Colonic mucosa (tissue), 4 donors: Measurements from ENCODE around the gene FLG. TPM values are rescaled to one million over a fixed set of nuclear protein-coding genes. Genes with fewer than 3 reads are reported as not detected.
"Not testable (repeated sequence)": the region's sequence is repeated elsewhere in the genome, so short reads cannot be mapped to it uniquely, and the experiment has no call there.

Experiments used
- DNase-seq: peaks from one replicate; pipeline ENCODE4 v3.0.0-alpha.2; 2020
- H3K27ac ChIP-seq: fragments of 200-600 bp; one replicate; pipeline ENCODE4 v1.8.0; 2021
- H3K27me3 ChIP-seq: fragments of 200-600 bp; one replicate; pipeline ENCODE4 v1.8.0; 2021
- H3K36me3 ChIP-seq: fragments of 200-600 bp; one replicate; pipeline ENCODE4 v1.8.0; 2021
- H3K4me1 ChIP-seq: fragments of 200-600 bp; one replicate; pipeline ENCODE4 v1.8.0; 2021; ENCODE audit warnings: mild to moderate bottlenecking
- H3K4me3 ChIP-seq: fragments of 200-600 bp; one replicate; pipeline ENCODE4 v1.8.0; 2021
- H3K9ac ChIP-seq, 2 donors: one replicate each; pipeline ENCODE4 v1.7.0; 2013; ENCODE audit warnings: control low read depth in 2 of 2, low read depth in 2 of 2, low read length in 2 of 2
- H3K9me3 ChIP-seq: fragments of 200-600 bp; one replicate; pipeline ENCODE4 v1.8.0; 2021
- intact Hi-C: fragments of 100-400 bp; cut with DNase I; formaldehyde crosslinking; loops from one replicate; pipeline ENCODE4 v1.14.1; 2022
- total RNA-seq, 2 donors: library from RNA; stranded (reverse); fragmentation: NEBNext Ultra II Directional in 1 of 2; extraction: Animal tissue kit (Norgen Biotek cat#: 25700) in 1 of 2; gene quantifications; one replicate each; pipeline ENCODE4 v1.2.1, GENCODE V29; 2021
- donor health status: healthy.
- donor health status: DM: no; HTN: no; CAD: no.
- donor health status: DM: no; HTN: no; CAD: no.

FLG gene
- total RNA-seq, 2 donors from 2014 or later, result not detected

DNA sequence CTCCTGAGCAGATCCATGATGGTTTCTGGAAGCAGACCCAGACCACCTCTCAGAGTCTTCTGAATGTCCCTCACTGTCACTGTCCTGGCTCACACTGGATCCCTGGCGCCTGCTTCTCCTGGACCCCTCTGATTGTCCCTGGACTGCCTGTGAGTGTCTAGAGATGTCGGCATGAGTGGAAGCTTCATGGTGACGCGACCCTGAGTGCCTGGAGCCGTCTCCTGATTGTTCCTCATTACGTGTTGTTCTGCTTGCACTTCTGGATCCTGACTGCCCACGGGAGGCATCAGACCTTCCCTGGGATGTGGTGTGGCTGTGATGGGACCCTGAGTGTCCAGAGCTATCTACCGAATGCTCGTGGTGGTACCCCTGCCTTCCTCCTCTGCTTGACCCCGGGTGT lies 18.9 kb downstream of the FLG start:
- H3K27ac ChIP-seq, H3K4me3 ChIP-seq, H3K36me3 ChIP-seq, H3K9ac ChIP-seq, intact Hi-C loops, H3K9me3 ChIP-seq, H3K4me1 ChIP-seq, DNase-seq, H3K27me3 ChIP-seq: not testable (repeated sequence)

DNA sequence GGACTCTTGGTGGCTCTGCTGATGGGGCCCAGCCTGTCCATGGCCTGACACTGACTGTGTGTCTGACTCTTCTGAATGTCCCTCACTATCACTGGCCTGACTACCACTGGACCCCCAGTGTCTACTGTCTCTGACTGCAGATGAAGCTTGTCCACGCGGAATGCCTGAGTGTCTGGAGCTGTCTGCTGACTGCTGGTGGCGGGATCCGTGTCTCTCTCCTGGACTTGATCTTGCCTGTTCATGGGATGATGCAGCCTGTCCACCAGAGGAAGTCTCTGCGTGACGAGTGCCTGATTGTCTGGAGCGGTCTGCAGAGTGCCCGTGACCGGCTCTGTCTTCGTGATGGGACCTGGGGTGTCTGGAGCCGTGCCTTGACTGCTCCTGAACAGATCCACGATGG lies 20.3 kb downstream of the FLG start:
- intact Hi-C loops, DNase-seq: not testable (repeated sequence)

DNA sequence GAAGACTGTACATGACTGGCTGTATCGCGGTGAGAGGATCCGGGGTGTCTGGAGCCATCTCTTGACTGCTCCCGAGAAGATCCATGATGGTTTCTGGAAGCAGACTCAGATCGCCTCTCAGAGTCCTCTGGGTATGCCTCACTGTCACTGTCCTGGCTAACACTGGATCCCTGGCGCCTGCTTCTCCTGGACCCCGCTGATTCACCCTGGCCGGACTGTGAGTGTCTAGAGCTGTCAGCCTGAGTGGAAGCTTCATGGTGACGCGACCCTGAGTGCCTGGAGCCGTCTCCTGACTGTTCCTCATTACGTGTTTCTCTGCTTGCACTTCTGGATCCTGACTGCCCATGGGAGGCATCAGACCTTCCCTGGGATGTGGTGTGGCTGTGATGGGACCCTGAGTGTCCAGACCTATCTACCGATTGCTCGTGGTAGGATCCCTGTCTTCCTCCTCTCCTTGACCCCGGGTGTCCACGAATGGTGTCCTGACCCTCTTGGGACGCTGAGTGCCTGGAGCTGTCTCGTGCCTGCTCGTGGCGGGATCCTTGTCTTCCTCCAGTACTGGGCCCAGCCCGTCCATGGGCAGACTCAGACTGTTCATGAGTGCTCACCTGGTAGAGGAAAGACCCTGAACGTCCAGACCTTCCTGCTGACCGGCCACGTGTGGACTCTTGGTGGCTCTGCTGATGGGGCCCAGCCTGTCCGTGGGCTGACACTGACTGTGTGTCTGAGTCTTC lies 21.7 kb downstream of the FLG start:
- H3K36me3 ChIP-seq, intact Hi-C loops, H3K9me3 ChIP-seq, DNase-seq, H3K27ac ChIP-seq, H3K4me1 ChIP-seq, H3K4me3 ChIP-seq, H3K27me3 ChIP-seq, H3K9ac ChIP-seq: not testable (repeated sequence)

More for the DNA sequence above, 20.3 kb downstream of the FLG start:
- not testable (repeated sequence) for H3K9ac ChIP-seq, H3K4me1 ChIP-seq, H3K9me3 ChIP-seq, H3K4me3 ChIP-seq, H3K27me3 ChIP-seq, H3K27ac ChIP-seq, H3K36me3 ChIP-seq

DNA sequence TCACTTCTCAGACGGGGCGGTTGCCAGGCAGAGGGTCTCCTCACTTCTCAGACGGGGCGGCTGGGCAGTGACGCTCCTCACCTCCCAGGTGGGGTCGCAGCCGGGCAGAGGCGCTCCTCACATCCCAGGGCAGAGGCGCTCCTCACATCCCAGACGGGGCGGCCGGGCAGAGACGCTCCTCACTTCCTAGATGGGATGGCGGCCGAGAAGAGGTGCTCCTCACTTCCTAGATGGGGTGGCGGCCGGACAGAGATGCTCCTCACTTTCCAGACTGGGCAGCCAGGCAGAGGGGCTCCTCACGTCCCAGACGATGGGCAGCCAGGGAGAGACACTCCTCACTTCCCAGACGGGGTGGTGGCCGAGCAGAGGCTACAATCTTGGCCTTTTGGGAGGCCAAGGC lies 68.6 kb downstream of the FLG start:
- H3K9ac ChIP-seq, H3K9me3 ChIP-seq, H3K27me3 ChIP-seq, H3K36me3 ChIP-seq, H3K4me3 ChIP-seq, DNase-seq, H3K4me1 ChIP-seq, intact Hi-C loops, H3K27ac ChIP-seq: not testable (repeated sequence)

Other genes with a start within 250 kb of the FLG start
- gene TCHHL1, start 236.2 kb downstream of the FLG start, total RNA-seq, result not detected
- not detected for gene TCHH, start 209.8 kb downstream of the FLG start, total RNA-seq
- not detected for gene RPTN, start 166.0 kb downstream of the FLG start, total RNA-seq
- not detected for gene HRNR, start 101.0 kb downstream of the FLG start, total RNA-seq
- not detected for gene FLG2, start 34.8 kb upstream of the FLG start, total RNA-seq
- not detected for gene CRNN, start 89.0 kb upstream of the FLG start, total RNA-seq
- gene LCE5A, start 185.6 kb upstream of the FLG start, total RNA-seq, result not detected
- not detected for gene CRCT1, start 189.2 kb upstream of the FLG start, total RNA-seq
- gene LCE3E, start 241.5 kb upstream of the FLG start, total RNA-seq, result not detected